T-cell (primary cell): ENCODE results near the gene POC1A. TPM values are rescaled to one million over a fixed set of nuclear protein-coding genes. Genes with fewer than 3 reads are reported as not detected.

ENCODE experiments used
- ATAC-seq, 4 experiments: fragments of 200-7000 bp in 3 of 4; fragments of 150-1000 bp in 1 of 4; cut with Tn5 transposase; replicated peaks in 1 of 4; 1 replicate in 3 of 4; 2 replicates in 1 of 4; pipeline ENCODE4 v1.10.0; 2021; ENCODE audit warnings: moderate library complexity in 3 of 4, mild to moderate bottlenecking in 2 of 4, moderate number of reproducible peaks in 1 of 4
- CTCF ChIA-PET, 2 donors: fragments of 300-600 bp; sonication (Branson Sonifier 250); formaldehyde crosslinking; loops; one replicate each; lab custom pipeline; 2022; ENCODE audit warnings: antibody characterized with exemption in 2 of 2; lab: Charles Lee
- POLR2A ChIA-PET, 2 donors: fragments of 300-600 bp; sonication (Branson Sonifier 250); formaldehyde crosslinking; loops; one replicate each; lab custom pipeline; 2022; ENCODE audit warnings: antibody characterized with exemption in 2 of 2; lab: Charles Lee
- DNase-seq, 35 experiments: peaks; one replicate each; pipeline versions ENCODE4 v3.0.0 to v3.0.0-alpha.2; 2013 to 2023
- H3K27ac ChIP-seq: one replicate; pipeline ENCODE4 v1.5.1; 2013; ENCODE audit warnings: low read length
- H3K27me3 ChIP-seq, 2 experiments: replicated peaks in 1 of 2; 1 replicate in 1 of 2; 2 replicates in 1 of 2; pipeline versions ENCODE4 v1.6.1 to v1.7.0; 2013; ENCODE audit warnings: low read length in 1 of 2, mixed read lengths in 1 of 2; ENCODE audit not compliant: control insufficient read depth in 2 of 2, insufficient read depth in 2 of 2; ENCODE audit errors: extremely low read depth in 1 of 2
- H3K36me3 ChIP-seq, 2 donors: 1 replicate in 1 of 2; 2 replicates in 1 of 2; pipeline versions ENCODE4 v1.6.1 to v1.7.0; 2013; ENCODE audit warnings: low read length in 1 of 2; ENCODE audit not compliant: control insufficient read depth in 2 of 2, insufficient read depth in 1 of 2; ENCODE audit errors: extremely low read depth in 1 of 2
- H3K4me1 ChIP-seq, 2 experiments: 1 replicate in 1 of 2; 2 replicates in 1 of 2; pipeline versions ENCODE4 v1.6.1 to v1.7.0; 2013; ENCODE audit warnings: low read length in 2 of 2, mixed read lengths in 1 of 2; ENCODE audit not compliant: insufficient read depth in 2 of 2, control insufficient read depth in 1 of 2; ENCODE audit errors: extremely low read depth in 1 of 2
- H3K4me3 ChIP-seq, 2 donors: 1 replicate in 1 of 2; 2 replicates in 1 of 2; pipeline versions ENCODE4 v1.5.1 to v1.7.0; 2013; ENCODE audit warnings: mild to moderate bottlenecking in 2 of 2, low read length in 1 of 2, moderate library complexity in 1 of 2; ENCODE audit not compliant: control insufficient read depth in 1 of 2; ENCODE audit errors: extremely low read depth in 1 of 2
- H3K9me3 ChIP-seq: 2 replicates; pipeline ENCODE4 v1.7.0; 2013
- H3K27ac Mint-ChIP-seq, 2 donors: one replicate each; pipeline ENCODE4 v1.8.0; 2020 to 2021; ENCODE audit warnings: mild to moderate bottlenecking in 2 of 2, mixed read lengths in 2 of 2
- H3K27me3 Mint-ChIP-seq, 2 donors: one replicate each; pipeline ENCODE4 v1.8.0; 2021 to 2022; ENCODE audit warnings: mixed read lengths in 2 of 2
- H3K36me3 Mint-ChIP-seq: one replicate; pipeline ENCODE4 v1.8.0; 2021; ENCODE audit warnings: mixed read lengths
- H3K4me1 Mint-ChIP-seq, 3 donors: one replicate each; pipeline ENCODE4 v1.8.0; 2020 to 2022; ENCODE audit warnings: mixed read lengths in 3 of 3, mild to moderate bottlenecking in 1 of 3
- H3K4me3 Mint-ChIP-seq, 3 donors: one replicate each; pipeline ENCODE4 v1.8.0; 2020 to 2022; ENCODE audit warnings: mild to moderate bottlenecking in 3 of 3, mixed read lengths in 3 of 3, moderate library complexity in 3 of 3
- H3K9me3 Mint-ChIP-seq, 3 donors: one replicate each; pipeline ENCODE4 v1.8.0; 2020 to 2022; ENCODE audit warnings: mixed read lengths in 3 of 3
- WGBS: methylation state at CpG from one replicate; pipeline ENCODE4 v1.1.5; 2013; ENCODE audit warnings: missing lambda C conversion rate; ENCODE audit not compliant: insufficient coverage; 5-methylcytosine and 5-hydroxymethylcytosine counted together
- total RNA-seq, 35 experiments: library from RNA in 6 of 35; stranded (reverse) in 6 of 35; fragments of 120-200 nt in 1 of 35; gene quantifications; one replicate each; pipeline versions ENCODE4 v1.2.1 to v1.2.4 and lab custom pipeline; 2013 to 2026

The POC1A gene
- total RNA-seq, 5 donors from 2014 or later (not counting 1 experiment from before 2014, with no cell fraction given) = 0.91 to 1.9 (median 1.7) TPM

- Histone ChIP-seq H3K9me3 (no peaks in the 10 kb centered on the region), H3K27me3 (no peaks in the 10 kb centered on the region), H3K27ac (no peak overlapping the region), H3K4me3 (no peak overlapping the region), H3K36me3 (peaks cover 0 to 7% of the 10 kb centered on the region in 2 donors), H3K4me1 (peaks cover 0 to 9% of the 10 kb centered on the region in 2 experiments)
- WGBS = 100% methylated on average over 3 of the region's 5 CpGs
- ATAC-seq = no peak
- no peak overlapping the region for H3K27ac Mint-ChIP-seq
- ChIA-PET CTCF (no interaction called here), POLR2A (no interaction called here)
- peaks cover 6 to 15% (median 9%) of the 10 kb centered on the region in 3 donors for H3K4me1 Mint-ChIP-seq
- H3K9me3 Mint-ChIP-seq = no peaks in the 10 kb centered on the region
- no peaks in the 10 kb centered on the region for H3K36me3 Mint-ChIP-seq
- DNase-seq = no peak
- H3K27me3 Mint-ChIP-seq = no peaks in the 10 kb centered on the region
- no peak overlapping the region for H3K4me3 Mint-ChIP-seq
Measured at GRCh38 chr3:52140769-52141168, 13.5 kb downstream of the POC1A start.

GRCh38 chr3:52140000-52140399, 14.2 kb downstream of the POC1A start:
- Mint-ChIP-seq H3K36me3 (no peaks in the 10 kb centered on the region), H3K4me1 (peaks cover 6 to 13% (median 9%) of the 10 kb centered on the region in 3 donors), H3K9me3 (no peaks in the 10 kb centered on the region), H3K27ac (no peak overlapping the region), H3K4me3 (no peak overlapping the region), H3K27me3 (no peaks in the 10 kb centered on the region)
- Histone ChIP-seq H3K27ac (no peak overlapping the region), H3K9me3 (no peaks in the 10 kb centered on the region), H3K36me3 (peaks cover 0 to 7% of the 10 kb centered on the region in 2 donors), H3K4me3 (no peak overlapping the region), H3K4me1 (peaks cover 0 to 9% of the 10 kb centered on the region in 2 experiments), H3K27me3 (no peaks in the 10 kb centered on the region)
- CTCF ChIA-PET = no interaction called here
- WGBS = 96% methylated on average over 8 of the region's 9 CpGs
- POLR2A ChIA-PET = no interaction called here
- ATAC-seq = no peak
- DNase-seq = no peak

- Histone ChIP-seq H3K4me1 (no peaks in the 10 kb centered on the region), H3K27me3 (no peaks in the 10 kb centered on the region), H3K27ac (no peak overlapping the region), H3K9me3 (no peaks in the 10 kb centered on the region), H3K4me3 (no peak overlapping the region), H3K36me3 (peaks cover 0 to 7% of the 10 kb centered on the region in 2 donors)
- ATAC-seq = no peak
- Mint-ChIP-seq H3K4me1 (peaks cover 0 to 1% (median 0%) of the 10 kb centered on the region in 3 donors), H3K4me3 (no peak overlapping the region), H3K27ac (no peak overlapping the region), H3K36me3 (no peaks in the 10 kb centered on the region), H3K9me3 (no peaks in the 10 kb centered on the region), H3K27me3 (no peaks in the 10 kb centered on the region)
- DNase-seq = no peak
- ChIA-PET CTCF (no interaction called here), POLR2A (interaction anchor here in 1 of 2 donors (0.6 kb wide), 1 partner anchor 14 kb away, joined by 3 read pairs; no protein-coding TSS in a partner anchor)
- 97% methylated on average over 3 of the region's 7 CpGs for WGBS
Measured at GRCh38 chr3:52137311-52137710, 16.9 kb downstream of the POC1A start.

GRCh38 chr3:52136513-52136912, 17.7 kb downstream of the POC1A start:
- Mint-ChIP-seq H3K27ac (no peak overlapping the region), H3K4me3 (no peak overlapping the region)
- ATAC-seq = no peak

GRCh38 chr3:52135332-52135731, 18.9 kb downstream of the POC1A start:
- Mint-ChIP-seq H3K36me3 (no peaks in the 10 kb centered on the region), H3K27ac (no peak overlapping the region), H3K9me3 (no peaks in the 10 kb centered on the region), H3K4me1 (peaks cover 0 to 1% (median 0%) of the 10 kb centered on the region in 3 donors), H3K27me3 (no peaks in the 10 kb centered on the region), H3K4me3 (no peak overlapping the region)
- ChIA-PET CTCF (no interaction called here), POLR2A (no interaction called here)
- Histone ChIP-seq H3K27me3 (no peaks in the 10 kb centered on the region), H3K4me1 (no peaks in the 10 kb centered on the region), H3K36me3 (peaks cover 0 to 7% of the 10 kb centered on the region in 2 donors), H3K27ac (no peak overlapping the region), H3K9me3 (no peaks in the 10 kb centered on the region), H3K4me3 (no peak overlapping the region)
- no peak for ATAC-seq
- DNase-seq = no peak
- WGBS = no CpG with 5 or more reads among the region's 4 CpGs

More at GRCh38 chr3:52136513-52136912, 17.7 kb downstream of the POC1A start:
- Histone ChIP-seq H3K27me3 (no peaks in the 10 kb centered on the region), H3K27ac (no peak overlapping the region), H3K9me3 (no peaks in the 10 kb centered on the region), H3K36me3 (peaks cover 0 to 7% of the 10 kb centered on the region in 2 donors), H3K4me3 (no peak overlapping the region), H3K4me1 (no peaks in the 10 kb centered on the region)
- Mint-ChIP-seq H3K9me3 (no peaks in the 10 kb centered on the region), H3K4me1 (peaks cover 0 to 1% (median 0%) of the 10 kb centered on the region in 3 donors), H3K27me3 (no peaks in the 10 kb centered on the region), H3K36me3 (no peaks in the 10 kb centered on the region)
- WGBS = 95% methylated on average over 8 of the region's 9 CpGs
- CTCF ChIA-PET = no interaction called here
- POLR2A ChIA-PET = interaction anchor here (0.6 kb wide), 2 partner anchors 193 to 599 kb away, joined by 3 to 9 read pairs; no protein-coding TSS in a partner anchor
- no peak for DNase-seq

- WGBS = 50% methylated on average over 1 of the region's 3 CpGs
- H3K9me3 ChIP-seq = no peaks in the 10 kb centered on the region
- POLR2A ChIA-PET = no interaction called here
Measured at GRCh38 chr3:52134761-52135160, 19.5 kb downstream of the POC1A start.

More at GRCh38 chr3:52134761-52135160, 19.5 kb downstream of the POC1A start:
- H3K27me3 ChIP-seq = no peaks in the 10 kb centered on the region
- no peak overlapping the region for H3K4me3 Mint-ChIP-seq
- H3K36me3 Mint-ChIP-seq = no peaks in the 10 kb centered on the region
- no peaks in the 10 kb centered on the region for H3K9me3 Mint-ChIP-seq
- no peak for ATAC-seq
- peaks cover 0 to 1% (median 0%) of the 10 kb centered on the region in 3 donors for H3K4me1 Mint-ChIP-seq
- no peaks in the 10 kb centered on the region for H3K4me1 ChIP-seq
- H3K27ac Mint-ChIP-seq = no peak overlapping the region
- no peak overlapping the region for H3K27ac ChIP-seq
- no peaks in the 10 kb centered on the region for H3K27me3 Mint-ChIP-seq
- CTCF ChIA-PET = no interaction called here
- no peak overlapping the region for H3K4me3 ChIP-seq
- no peak for DNase-seq
- H3K36me3 ChIP-seq = peaks cover 0 to 7% of the 10 kb centered on the region in 2 donors
